ENCODE measurements around the gene SSH3. TPM values are rescaled to one million over a fixed set of nuclear protein-coding genes. Genes with fewer than 3 reads are reported as not detected.

The SSH3 gene
- total RNA-seq, 3 donors from 2014 or later, result 55.8 to 87.0 (median 57.6) TPM

DNA sequence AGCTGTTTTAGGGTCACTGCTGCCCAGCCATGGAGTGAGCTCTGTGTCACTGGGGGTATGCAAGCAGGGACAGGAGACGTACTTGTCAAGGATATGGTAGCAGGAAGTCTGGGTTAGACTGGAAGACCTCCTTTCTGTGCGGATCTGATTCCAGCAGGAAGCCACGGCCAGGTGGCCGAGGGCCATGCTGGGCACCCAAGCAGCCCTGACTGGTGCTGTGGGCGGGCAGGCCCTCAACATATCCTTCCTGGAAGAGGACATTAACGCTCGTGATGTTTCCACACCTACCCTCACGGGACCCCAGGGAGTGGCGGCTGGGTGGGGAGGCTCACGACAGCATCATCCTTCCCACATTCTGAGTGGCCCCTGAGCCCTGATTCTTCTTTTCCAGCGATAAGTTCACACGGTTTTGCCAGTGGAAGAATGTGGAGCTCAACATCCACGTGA is 23.0 kb upstream of the SSH3 start:
- TF ChIP-seq, protein P1, sequence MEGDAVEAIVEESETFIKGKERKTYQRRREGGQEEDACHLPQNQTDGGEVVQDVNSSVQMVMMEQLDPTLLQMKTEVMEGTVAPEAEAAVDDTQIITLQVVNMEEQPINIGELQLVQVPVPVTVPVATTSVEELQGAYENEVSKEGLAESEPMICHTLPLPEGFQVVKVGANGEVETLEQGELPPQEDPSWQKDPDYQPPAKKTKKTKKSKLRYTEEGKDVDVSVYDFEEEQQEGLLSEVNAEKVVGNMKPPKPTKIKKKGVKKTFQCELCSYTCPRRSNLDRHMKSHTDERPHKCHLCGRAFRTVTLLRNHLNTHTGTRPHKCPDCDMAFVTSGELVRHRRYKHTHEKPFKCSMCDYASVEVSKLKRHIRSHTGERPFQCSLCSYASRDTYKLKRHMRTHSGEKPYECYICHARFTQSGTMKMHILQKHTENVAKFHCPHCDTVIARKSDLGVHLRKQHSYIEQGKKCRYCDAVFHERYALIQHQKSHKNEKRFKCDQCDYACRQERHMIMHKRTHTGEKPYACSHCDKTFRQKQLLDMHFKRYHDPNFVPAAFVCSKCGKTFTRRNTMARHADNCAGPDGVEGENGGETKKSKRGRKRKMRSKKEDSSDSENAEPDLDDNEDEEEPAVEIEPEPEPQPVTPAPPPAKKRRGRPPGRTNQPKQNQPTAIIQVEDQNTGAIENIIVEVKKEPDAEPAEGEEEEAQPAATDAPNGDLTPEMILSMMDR (IDR thresholded peaks at IDR 0.05), result no peak
- intact Hi-C loops (cut with DNase I, micrococcal nuclease), result no loop called here
- H3K4me3 ChIP-seq, result no peak overlapping the region
- H3K9me3 ChIP-seq, result no peaks in the 10 kb centered on the region
- H3K36me3 ChIP-seq (ENCODE audit: low read depth), result peaks cover 19% of the 10 kb centered on the region
- ATAC-seq (no peak), DNase-seq (peak in 2 of 3 donors; percentile 22 to 47)
- peaks cover 31% of the 10 kb centered on the region for H3K4me1 ChIP-seq (ENCODE audit: low read depth)

DNA sequence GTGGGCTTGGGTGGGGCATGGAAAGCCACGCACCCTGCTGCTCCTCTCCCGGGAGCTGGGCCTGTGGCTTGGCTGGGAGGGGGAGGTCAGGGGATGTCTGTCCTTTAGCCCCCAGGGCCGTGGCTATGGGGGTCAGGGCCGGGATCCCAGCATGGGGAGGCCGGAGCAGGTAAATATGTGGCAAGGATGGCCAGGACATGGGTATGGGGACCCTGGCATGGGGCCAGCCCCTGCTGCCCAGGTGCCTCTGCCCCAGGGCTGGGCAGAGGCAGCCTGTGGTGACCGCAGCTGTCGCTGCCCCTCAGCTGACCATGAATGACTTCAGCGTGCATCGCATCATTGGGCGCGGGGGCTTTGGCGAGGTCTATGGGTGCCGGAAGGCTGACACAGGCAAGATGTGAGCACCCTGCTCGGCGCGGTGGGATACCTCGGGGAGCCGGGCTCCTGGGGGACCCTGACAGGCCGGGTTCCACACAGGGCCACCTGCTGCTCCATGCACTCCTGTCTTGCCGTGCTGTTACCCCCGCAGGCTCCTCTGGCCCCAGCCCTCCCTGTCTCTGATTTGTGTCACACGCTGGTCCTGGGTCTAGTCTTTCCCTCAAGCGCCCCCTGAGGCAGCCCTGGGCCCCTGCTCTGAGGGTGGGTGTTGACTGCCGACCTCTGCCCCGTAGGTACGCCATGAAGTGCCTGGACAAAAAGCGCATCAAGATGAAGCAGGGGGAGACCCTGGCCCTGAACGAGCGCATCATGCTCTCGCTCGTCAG is 22.4 kb upstream of the SSH3 start:
- Histone ChIP-seq H3K4me3 (no peak overlapping the region), H3K36me3 (ENCODE audit: low read depth) (peaks cover 23% of the 10 kb centered on the region), H3K9me3 (no peaks in the 10 kb centered on the region), H3K4me1 (ENCODE audit: low read depth) (peaks cover 25% of the 10 kb centered on the region)
- DNase-seq (peak; percentile 3 to 59 (median 27)), ATAC-seq (no peak)
- TF ChIP-seq, protein P1 (IDR thresholded peaks at IDR 0.05), result no peak
- intact Hi-C loops (cut with DNase I, micrococcal nuclease), result no loop called here

DNA sequence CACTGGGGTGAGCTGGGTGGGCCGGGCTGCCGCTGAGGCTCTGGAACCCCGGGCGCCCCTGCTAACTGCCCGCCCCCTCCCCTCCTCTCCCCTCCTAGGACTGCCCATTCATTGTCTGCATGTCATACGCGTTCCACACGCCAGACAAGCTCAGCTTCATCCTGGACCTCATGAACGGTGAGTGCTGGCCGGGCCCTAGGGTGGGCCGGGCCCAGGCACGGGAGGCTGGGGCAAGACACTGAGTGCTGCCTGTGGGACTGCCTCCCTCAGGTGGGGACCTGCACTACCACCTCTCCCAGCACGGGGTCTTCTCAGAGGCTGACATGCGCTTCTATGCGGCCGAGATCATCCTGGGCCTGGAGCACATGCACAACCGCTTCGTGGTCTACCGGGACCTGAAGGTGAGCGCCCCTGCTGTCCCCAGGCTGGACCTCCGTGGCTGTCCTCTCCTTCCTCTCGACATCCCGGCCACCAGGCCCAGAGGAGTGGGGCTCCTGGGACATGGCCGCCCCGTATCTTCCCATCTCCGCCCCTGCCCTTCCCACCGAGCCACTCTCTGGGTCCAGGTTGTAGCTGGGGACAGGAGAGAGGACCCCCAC is 21.7 kb upstream of the SSH3 start:
- H3K9me3 ChIP-seq, result no peaks in the 10 kb centered on the region
- peaks cover 23% of the 10 kb centered on the region for H3K36me3 ChIP-seq (ENCODE audit: low read depth)
- DNase-seq (peak in 2 of 3 donors; percentile 22 to 51), ATAC-seq (no peak)
- no peak overlapping the region for H3K4me3 ChIP-seq
- TF ChIP-seq, protein P1 (IDR thresholded peaks at IDR 0.05), result no peak
- intact Hi-C loops (cut with DNase I, micrococcal nuclease), result no loop called here
- H3K4me1 ChIP-seq (ENCODE audit: low read depth), result peaks cover 18% of the 10 kb centered on the region

DNA sequence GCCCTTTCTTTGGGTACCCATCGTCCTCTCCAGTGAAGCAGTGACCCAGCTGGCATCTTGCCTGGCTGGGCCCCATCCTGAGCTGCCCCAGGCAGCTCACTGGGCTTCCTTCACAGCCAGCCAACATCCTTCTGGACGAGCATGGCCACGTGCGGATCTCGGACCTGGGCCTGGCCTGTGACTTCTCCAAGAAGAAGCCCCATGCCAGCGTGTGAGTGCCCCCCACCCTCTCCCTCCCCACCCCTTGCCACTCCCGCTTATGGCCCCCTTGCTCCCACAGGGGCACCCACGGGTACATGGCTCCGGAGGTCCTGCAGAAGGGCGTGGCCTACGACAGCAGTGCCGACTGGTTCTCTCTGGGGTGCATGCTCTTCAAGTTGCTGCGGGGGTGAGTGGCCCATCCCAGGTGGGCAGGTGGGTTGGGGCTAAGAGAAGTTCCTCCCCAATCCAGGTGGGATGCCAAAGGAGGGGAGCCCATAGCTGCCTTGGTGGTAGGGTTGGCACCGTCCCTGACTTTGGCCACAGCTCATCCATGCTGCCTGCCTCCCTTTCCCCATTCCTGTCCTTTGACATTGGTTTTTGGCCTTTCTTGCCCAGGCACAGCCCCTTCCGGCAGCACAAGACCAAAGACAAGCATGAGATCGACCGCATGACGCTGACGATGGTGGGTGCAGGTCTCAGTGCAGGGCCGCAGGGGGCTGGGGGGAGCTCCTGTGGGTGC is 21.0 kb upstream of the SSH3 start:
- no peak for ATAC-seq
- intact Hi-C loops (cut with DNase I, micrococcal nuclease), result no loop called here
- H3K4me1 ChIP-seq (ENCODE audit: low read depth), result peaks cover 13% of the 10 kb centered on the region
- H3K4me3 ChIP-seq, result no peak overlapping the region
- H3K36me3 ChIP-seq (ENCODE audit: low read depth), result peaks cover 23% of the 10 kb centered on the region
- H3K9me3 ChIP-seq, result no peaks in the 10 kb centered on the region
- peak in 2 of 3 donors; percentile 24 to 53 for DNase-seq
- TF ChIP-seq, protein P1 (IDR thresholded peaks at IDR 0.05), result no peak

DNA sequence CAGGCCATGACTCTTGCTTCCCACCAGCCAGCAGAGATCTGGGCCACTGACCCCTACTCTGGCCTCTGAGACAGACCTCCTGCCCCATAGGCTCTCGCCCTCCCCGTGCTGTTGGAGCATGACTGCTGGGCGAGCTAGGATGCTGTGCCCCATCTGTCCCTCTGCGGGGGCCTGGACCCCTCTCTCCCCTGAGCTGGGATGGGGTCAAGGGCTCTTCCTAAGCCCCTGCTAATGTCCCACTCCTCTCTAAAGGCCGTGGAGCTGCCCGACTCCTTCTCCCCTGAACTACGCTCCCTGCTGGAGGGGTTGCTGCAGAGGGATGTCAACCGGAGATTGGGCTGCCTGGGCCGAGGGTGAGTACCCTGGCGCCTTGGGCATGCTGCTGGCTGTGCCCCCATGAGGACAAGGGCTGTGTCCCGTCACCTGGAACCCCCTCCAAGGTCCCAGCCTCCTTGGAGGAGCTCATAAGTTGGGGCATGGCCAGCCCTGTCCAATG is 20.4 kb upstream of the SSH3 start:
- H3K4me1 ChIP-seq (ENCODE audit: low read depth), result peaks cover 13% of the 10 kb centered on the region
- no peak overlapping the region for H3K4me3 ChIP-seq
- peak in 2 of 3 donors; percentile 24 to 47 for DNase-seq
- ATAC-seq, result no peak
- H3K36me3 ChIP-seq (ENCODE audit: low read depth), result peaks cover 23% of the 10 kb centered on the region
- no peaks in the 10 kb centered on the region for H3K9me3 ChIP-seq
- TF ChIP-seq, protein P1 (IDR thresholded peaks at IDR 0.05), result no peak
- intact Hi-C loops (cut with DNase I, micrococcal nuclease), result no loop called here
